GM21360 (cell line): Measurements from ENCODE around the gene ARSH.
"Not testable (repeated sequence)": the region's sequence is repeated elsewhere in the genome, so short reads cannot be mapped to it uniquely, and the experiment has no call there.

Source experiments
- ATAC-seq: cut with Tn5 transposase; IDR thresholded peaks from one replicate; pipeline ENCODE4 v1.9.1; 2021; ENCODE audit warnings: mild to moderate bottlenecking, moderate library complexity; ENCODE audit not compliant: unreplicated experiment

ARSH gene, protein sequence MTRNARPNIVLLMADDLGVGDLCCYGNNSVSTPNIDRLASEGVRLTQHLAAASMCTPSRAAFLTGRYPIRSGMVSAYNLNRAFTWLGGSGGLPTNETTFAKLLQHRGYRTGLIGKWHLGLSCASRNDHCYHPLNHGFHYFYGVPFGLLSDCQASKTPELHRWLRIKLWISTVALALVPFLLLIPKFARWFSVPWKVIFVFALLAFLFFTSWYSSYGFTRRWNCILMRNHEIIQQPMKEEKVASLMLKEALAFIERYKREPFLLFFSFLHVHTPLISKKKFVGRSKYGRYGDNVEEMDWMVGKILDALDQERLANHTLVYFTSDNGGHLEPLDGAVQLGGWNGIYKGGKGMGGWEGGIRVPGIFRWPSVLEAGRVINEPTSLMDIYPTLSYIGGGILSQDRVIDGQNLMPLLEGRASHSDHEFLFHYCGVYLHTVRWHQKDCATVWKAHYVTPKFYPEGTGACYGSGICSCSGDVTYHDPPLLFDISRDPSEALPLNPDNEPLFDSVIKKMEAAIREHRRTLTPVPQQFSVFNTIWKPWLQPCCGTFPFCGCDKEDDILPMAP

DNA sequence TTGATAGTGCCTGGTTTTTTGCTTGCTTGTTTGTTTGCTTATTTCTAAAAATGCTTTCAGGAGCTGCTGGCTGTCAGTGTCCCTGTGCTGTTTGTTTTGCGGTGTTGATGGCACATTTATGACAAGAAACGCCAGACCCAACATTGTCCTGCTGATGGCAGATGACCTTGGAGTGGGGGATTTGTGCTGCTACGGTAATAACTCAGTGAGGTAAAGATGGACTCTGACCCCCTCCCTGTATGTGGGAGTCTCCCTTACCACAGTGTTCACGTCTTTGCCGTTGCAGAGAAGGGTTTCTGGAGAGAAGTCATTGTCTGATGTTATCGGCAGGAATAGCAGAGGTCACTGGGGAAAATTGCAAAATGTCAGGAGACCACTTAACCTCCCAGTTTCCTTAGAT is at the start of gene ARSH:
Gene ARSH (plus strand): TSS at position 52 of the 400 bp plus-strand sequence. CDS start 67 bp downstream, at position 119.
- ATAC-seq: no peak

DNA sequence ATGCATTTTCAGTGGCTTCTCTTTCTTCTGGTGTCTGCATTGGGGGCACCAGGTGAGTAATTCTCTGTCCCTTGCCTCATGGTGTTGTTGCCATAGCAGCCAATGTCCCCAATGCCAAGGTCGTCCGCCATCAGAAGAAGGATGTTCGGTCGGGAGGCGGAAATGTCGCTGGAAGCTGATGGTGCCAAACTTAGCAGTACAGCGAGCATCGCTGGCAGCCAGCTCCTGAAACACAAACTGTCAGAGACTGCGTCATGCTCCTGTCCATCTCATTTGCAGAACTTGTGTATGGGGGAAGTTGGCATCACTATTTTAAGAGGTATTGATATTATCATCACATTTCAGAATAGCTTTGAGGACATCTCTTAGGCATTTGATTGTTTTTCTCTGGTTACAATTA is 48.1 kb upstream of the ARSH start:
- ATAC-seq: no peak

DNA sequence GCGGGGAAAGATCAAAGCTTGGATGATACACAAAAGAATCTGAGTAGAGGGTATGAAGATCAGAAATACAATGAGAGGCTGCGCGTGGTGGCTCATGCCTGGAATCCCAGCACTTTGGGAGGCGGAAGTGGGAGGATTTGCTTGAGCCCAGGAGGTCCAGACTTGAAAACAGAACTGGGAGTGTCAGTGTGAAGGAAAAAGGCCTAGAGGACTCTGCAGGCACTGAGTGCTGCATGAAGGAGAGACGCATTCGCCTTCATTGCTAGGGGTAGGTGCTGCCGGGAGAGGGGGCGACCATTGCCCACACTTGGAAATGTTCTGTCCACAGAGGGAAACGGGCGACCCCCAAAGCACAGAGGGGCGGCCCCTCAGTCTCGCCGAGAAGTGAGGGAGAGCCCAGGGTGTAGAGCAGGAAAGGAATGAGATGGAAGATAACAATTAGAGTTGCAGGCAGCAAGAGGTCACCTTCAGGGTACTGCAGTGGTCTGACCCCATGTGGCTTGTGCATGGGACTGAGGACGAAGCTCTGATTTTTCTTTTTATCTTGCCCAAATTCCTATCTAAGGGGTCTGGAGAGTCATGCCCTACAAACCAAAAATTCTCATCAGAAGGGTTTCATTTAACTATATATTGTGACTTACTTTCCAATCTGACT is 45.4 kb upstream of the ARSH start:
- ATAC-seq: no peak

DNA sequence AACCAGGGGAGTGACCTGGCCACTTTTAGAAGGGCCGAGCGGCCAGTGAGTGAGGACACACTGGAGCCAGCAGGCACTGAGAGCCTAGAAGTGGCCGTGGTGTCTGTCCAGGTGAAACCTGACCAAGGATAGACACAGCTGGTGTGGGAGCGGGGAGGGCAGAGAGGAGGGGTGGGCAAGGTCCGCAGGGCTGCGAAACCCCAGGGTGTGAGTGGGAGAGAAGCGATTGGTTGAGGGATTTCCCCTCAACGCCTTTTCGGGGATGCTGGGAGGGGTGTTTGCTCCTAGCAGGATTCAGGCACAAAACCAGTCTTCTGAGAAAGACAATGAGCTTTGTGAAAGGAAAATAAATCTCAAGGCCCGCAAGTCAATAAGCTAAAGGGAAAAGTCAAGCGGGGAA is 44.0 kb upstream of the ARSH start:
- ATAC-seq: no peak

GRCh38 chrX:2963449-2963848 is 42.9 kb upstream of the ARSH start:
- ATAC-seq: not testable (repeated sequence)

- not testable (repeated sequence) for ATAC-seq
Observed at GRCh38 chrX:2963992-2964794, 42.2 kb upstream of the ARSH start.

GRCh38 chrX:2965965-2966364 is 40.4 kb upstream of the ARSH start:
- peak; percentile 89 for ATAC-seq

DNA sequence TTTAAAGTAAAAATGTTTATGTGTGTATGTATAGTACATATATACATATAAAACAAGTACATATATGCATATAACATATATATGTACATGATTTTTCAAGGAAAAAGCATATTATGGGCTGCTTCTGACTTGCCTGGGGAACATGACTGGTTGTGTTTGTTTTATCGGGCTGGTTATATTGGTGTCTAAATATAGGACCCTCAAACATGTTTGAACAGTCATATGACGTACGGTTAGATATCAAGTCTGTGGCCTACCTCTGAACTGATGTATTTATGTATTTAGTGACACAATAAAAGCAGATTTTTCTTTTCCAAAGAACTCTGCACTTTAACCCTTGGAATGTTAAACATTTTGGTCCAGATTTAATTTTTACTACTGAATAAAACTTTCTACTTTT is 39.3 kb upstream of the ARSH start:
- no peak for ATAC-seq

- ATAC-seq: no peak
Observed at GRCh38 chrX:2967584-2967983, 38.8 kb upstream of the ARSH start.

DNA sequence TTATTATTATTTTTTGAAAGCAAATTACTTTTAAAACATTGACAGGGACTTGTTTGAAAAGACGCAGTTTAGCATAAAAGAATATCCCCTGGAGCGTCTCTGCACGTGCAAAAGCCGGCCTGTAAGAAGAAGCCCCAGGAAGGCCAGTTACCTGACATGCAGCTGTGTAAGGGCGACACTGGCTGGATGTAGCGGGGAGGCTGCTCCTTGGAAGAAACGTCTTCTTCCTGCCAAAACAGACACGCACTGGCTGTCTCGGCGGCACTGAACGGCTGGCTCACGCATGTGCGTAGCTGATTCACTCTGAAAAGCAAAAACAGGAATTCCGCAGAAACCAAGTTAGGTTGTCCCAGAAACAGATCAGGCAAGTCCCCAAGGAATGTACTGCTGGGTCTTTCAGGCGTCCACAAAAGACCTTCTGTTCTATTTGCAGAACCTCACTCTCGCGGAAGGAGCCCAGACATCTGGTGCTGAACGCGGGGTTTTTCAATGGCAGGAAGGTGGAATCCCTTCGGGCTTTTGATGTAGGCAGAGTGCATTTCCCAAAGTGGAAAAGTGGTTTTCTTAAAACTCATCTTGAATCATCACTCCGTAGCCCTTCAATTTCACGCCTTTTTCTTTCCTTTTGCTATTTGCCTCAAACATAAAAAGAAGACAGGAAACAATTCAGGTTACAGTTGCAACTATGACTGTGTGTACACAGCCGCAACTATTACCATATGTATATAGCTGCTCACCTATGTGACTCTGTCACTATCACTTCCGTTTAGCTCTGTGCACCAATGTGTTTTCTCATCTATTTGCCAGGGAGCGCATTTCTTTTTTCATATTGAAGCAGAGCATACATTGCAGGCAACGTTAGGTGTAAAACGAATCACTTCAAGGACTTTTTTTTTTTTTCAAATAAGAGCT is 38.1 kb upstream of the ARSH start:
- ATAC-seq: no peak

- ATAC-seq: no peak
Observed at GRCh38 chrX:2969021-2969420, 37.3 kb upstream of the ARSH start.

DNA sequence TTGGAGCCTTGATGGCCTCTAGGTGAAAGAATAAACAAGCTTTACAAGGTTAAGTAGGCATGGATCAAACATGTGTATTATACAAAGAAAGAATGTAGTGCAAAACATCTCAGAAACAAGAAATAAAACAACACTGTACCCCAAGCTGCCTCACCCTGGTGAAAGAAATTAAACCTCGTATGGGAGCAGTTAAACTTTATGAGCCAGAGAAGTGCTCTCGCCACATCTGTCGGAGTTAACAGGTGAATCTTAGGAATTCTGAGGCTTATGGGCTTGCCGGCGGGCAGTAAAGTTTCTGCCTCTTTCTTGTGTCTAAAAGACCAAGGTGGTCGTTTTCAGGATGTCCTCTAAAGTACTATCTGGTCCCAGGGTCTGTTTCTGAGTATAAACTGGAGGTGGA is 34.0 kb upstream of the ARSH start:
- no peak for ATAC-seq

- ATAC-seq: no peak
Observed at GRCh38 chrX:2974961-2975360, 31.4 kb upstream of the ARSH start.

- not testable (repeated sequence) for ATAC-seq
Observed at GRCh38 chrX:2978639-2979038, 27.7 kb upstream of the ARSH start.

GRCh38 chrX:2984342-2984741 is 22.0 kb upstream of the ARSH start:
- no peak for ATAC-seq

- ATAC-seq: no peak
Observed at GRCh38 chrX:2989565-2989964, 16.8 kb upstream of the ARSH start.

GRCh38 chrX:3010532-3010931 is 4.2 kb downstream of the ARSH start:
- ATAC-seq: no peak

- no peak for ATAC-seq
Observed at GRCh38 chrX:3017492-3017891, 11.1 kb downstream of the ARSH start.

- no peak for ATAC-seq
Observed at GRCh38 chrX:3024176-3024575, 17.8 kb downstream of the ARSH start.
